ENCODE data around the gene OR6P1. TPM values are rescaled to one million over a fixed set of nuclear protein-coding genes. Genes with fewer than 3 reads are reported as not detected.

OR6P1 gene
- total RNA-seq, result not detected

GRCh38 chr1:158570480-158570879 lies at the start of gene OR6P1:
Gene OR6P1, minus strand, starts transcription at chr1:158570580. Its CDS starts 6,976 bp downstream, at chr1:158563604.
- Histone ChIP-seq H3K27ac (no peak within 1 kb of the TSS), H3K4me3 (no peak within 1 kb of the TSS), H3K9me3 (no peaks in the 10 kb centered on the region), H3K4me1 (replicated peaks) (no peaks in the 10 kb centered on the region), H3K27me3 (replicated peaks; ENCODE audit: insufficient read depth) (no peaks in the 10 kb centered on the region), H3K36me3 (no peaks in the 10 kb centered on the region)
- DNase-seq (ENCODE audit: low spot score), result no peak
- TF ChIP-seq POLR2A (IDR thresholded peaks at IDR 0.05) (no peak), CTCF (IDR thresholded peaks at IDR 0.05) (no peak), POLR2AphosphoS5 (IDR thresholded peaks at IDR 0.05) (no peak)
- WGBS, result 78% methylated on average over 3 of the region's 3 CpGs
- intact Hi-C loops (cut with DNase I), result no loop called here

- intact Hi-C loops (cut with DNase I), result no loop called here
- TF ChIP-seq POLR2AphosphoS5 (IDR thresholded peaks at IDR 0.05), result no peak
- TF ChIP-seq POLR2A (IDR thresholded peaks at IDR 0.05), result no peak
- no peak for TF ChIP-seq CTCF (IDR thresholded peaks at IDR 0.05)
- no peak overlapping the region for H3K27ac ChIP-seq
- DNase-seq (ENCODE audit: low spot score), result no peak
- WGBS, result 86% methylated on average over 3 of the region's 3 CpGs
- H3K9me3 ChIP-seq, result no peaks in the 10 kb centered on the region
- H3K4me3 ChIP-seq, result no peak overlapping the region
- H3K36me3 ChIP-seq, result no peaks in the 10 kb centered on the region
- H3K27me3 ChIP-seq (replicated peaks; ENCODE audit: insufficient read depth), result no peaks in the 10 kb centered on the region
- no peaks in the 10 kb centered on the region for H3K4me1 ChIP-seq (replicated peaks)
Measured at GRCh38 chr1:158613764-158614163, 43.4 kb upstream of the OR6P1 start.

GRCh38 chr1:158611916-158612315 lies 41.5 kb upstream of the OR6P1 start:
- Histone ChIP-seq H3K36me3 (no peaks in the 10 kb centered on the region), H3K27ac (no peak overlapping the region), H3K27me3 (replicated peaks; ENCODE audit: insufficient read depth) (no peaks in the 10 kb centered on the region), H3K4me3 (no peak overlapping the region), H3K9me3 (no peaks in the 10 kb centered on the region), H3K4me1 (replicated peaks) (no peaks in the 10 kb centered on the region)
- intact Hi-C loops (cut with DNase I), result no loop called here
- WGBS, result 55% methylated on average over 3 of the region's 3 CpGs
- DNase-seq (ENCODE audit: low spot score), result no peak
- TF ChIP-seq POLR2A (IDR thresholded peaks at IDR 0.05), result no peak
- TF ChIP-seq POLR2AphosphoS5 (IDR thresholded peaks at IDR 0.05), result no peak
- no peak for TF ChIP-seq CTCF (IDR thresholded peaks at IDR 0.05)

- intact Hi-C loops (cut with DNase I), result no loop called here
- H3K9me3 ChIP-seq, result no peaks in the 10 kb centered on the region
- H3K4me1 ChIP-seq (replicated peaks), result no peaks in the 10 kb centered on the region
- no peaks in the 10 kb centered on the region for H3K36me3 ChIP-seq
- 82% methylated on average over 1 of the region's 1 CpG for WGBS
- TF ChIP-seq CTCF (IDR thresholded peaks at IDR 0.05), result no peak
- no peak for TF ChIP-seq POLR2AphosphoS5 (IDR thresholded peaks at IDR 0.05)
- H3K4me3 ChIP-seq, result no peak overlapping the region
- DNase-seq (ENCODE audit: low spot score), result no peak
- H3K27ac ChIP-seq, result no peak overlapping the region
- H3K27me3 ChIP-seq (replicated peaks; ENCODE audit: insufficient read depth), result no peaks in the 10 kb centered on the region
Measured at GRCh38 chr1:158607296-158607695, 36.9 kb upstream of the OR6P1 start.

GRCh38 chr1:158604968-158605367 lies 34.6 kb upstream of the OR6P1 start, which contains the start of gene OR10Z1:
Gene OR10Z1, plus strand, starts transcription at chr1:158605268. Its CDS starts 1,171 bp downstream, at chr1:158606439.
- intact Hi-C loops (cut with DNase I), result no loop called here
- H3K27me3 ChIP-seq (replicated peaks; ENCODE audit: insufficient read depth), result no peaks in the 10 kb centered on the region

More at GRCh38 chr1:158604968-158605367, 34.6 kb upstream of the OR6P1 start, which contains the start of gene OR10Z1:
- no peaks in the 10 kb centered on the region for H3K36me3 ChIP-seq
- no peak within 1 kb of the TSS for H3K27ac ChIP-seq
- H3K9me3 ChIP-seq, result no peaks in the 10 kb centered on the region
- H3K4me3 ChIP-seq, result no peak within 1 kb of the TSS
- WGBS, result 63% methylated on average over 1 of the region's 1 CpG
- TF ChIP-seq POLR2AphosphoS5 (IDR thresholded peaks at IDR 0.05) (no peak), POLR2A (IDR thresholded peaks at IDR 0.05) (no peak), CTCF (IDR thresholded peaks at IDR 0.05) (no peak)
- DNase-seq (ENCODE audit: low spot score), result no peak
- no peaks in the 10 kb centered on the region for H3K4me1 ChIP-seq (replicated peaks)
